ENCODE results near the gene MBOAT2.

The MBOAT2 gene

DNA sequence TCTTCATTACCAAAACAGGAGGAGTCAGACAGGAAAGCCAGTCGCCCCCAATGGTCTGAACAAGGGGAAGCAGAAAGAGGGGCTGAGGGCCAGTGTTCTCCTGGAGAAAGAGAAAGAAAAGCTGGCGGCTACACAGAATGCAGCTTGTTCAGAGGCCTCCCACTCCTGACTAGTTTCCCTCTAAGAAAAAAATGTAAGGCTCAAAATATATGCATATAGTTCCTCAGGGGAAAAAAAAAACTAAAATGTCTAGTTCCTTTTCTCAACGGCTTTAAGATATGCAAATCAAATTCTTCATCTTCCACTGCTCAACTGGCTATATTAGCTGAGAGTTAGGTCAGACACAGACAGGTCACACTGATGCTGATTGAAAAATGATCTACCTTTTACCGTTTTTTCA, 18.6 kb downstream of the MBOAT2 start:
- H3K79me1 ChIP-seq (ENCODE audit: low read depth, low read length): no peaks in the 10 kb centered on the region
- H3K18ac ChIP-seq (ENCODE audit: low read length): no peak overlapping the region
- DNase-seq (ENCODE audit: low spot score): no peak
- H3K27ac ChIP-seq (replicated peaks; ENCODE audit: low read length): no peak overlapping the region
- no peak overlapping the region for H2BK120ac ChIP-seq (ENCODE audit: low read depth, low read length)
- no CpG with 5 or more reads among the region's 4 CpGs for WGBS, 2 donors (ENCODE audit: extremely low coverage in 2 of 2, insufficient read length in 2 of 2, insufficient replicate concordance in 1 of 2)
- no peak overlapping the region for H3K4ac ChIP-seq (ENCODE audit: low read length)
- H3K27me3 ChIP-seq (ENCODE audit: control insufficient read depth in 3 of 3, insufficient read depth in 3 of 3, low read depth in 1 of 3, low read length in 3 of 3): no peaks in the 10 kb centered on the region
- no peak overlapping the region for H4K91ac ChIP-seq (ENCODE audit: low read depth, low read length, poor library complexity)
- peaks cover 4 to 13% of the 10 kb centered on the region in 2 donors for H3K4me1 ChIP-seq (ENCODE audit: control insufficient read depth in 2 of 2, insufficient read depth in 1 of 2, low read depth in 1 of 2, low read length in 2 of 2)
- H2AFZ ChIP-seq (ENCODE audit: low read length): peak overlapping the region; percentile 56
- no peak overlapping the region for H2BK15ac ChIP-seq (ENCODE audit: low read length)
- H3K4me3 ChIP-seq (ENCODE audit: low read length in 2 of 2): peak overlapping the region in 1 of 2 donors; percentile 18
- H3K4me2 ChIP-seq (ENCODE audit: insufficient read depth, low read length, poor library complexity, severe bottlenecking): no peak overlapping the region
- H3K9ac ChIP-seq (ENCODE audit: low read depth, low read length, poor library complexity): no peak overlapping the region
- no peak overlapping the region for H2BK12ac ChIP-seq (ENCODE audit: low read length)
- H3K23ac ChIP-seq (ENCODE audit: low read depth, low read length, poor library complexity): no peak overlapping the region
- H4K8ac ChIP-seq (ENCODE audit: low read depth, low read length): no peak overlapping the region
- H2AK5ac ChIP-seq (ENCODE audit: low read depth, low read length): no peak overlapping the region
- H3K36me3 ChIP-seq (replicated peaks in 1 of 2; ENCODE audit: control insufficient read depth in 2 of 2, insufficient read depth in 2 of 2, low read length in 2 of 2): no peaks in the 10 kb centered on the region
- no peak overlapping the region for H3K14ac ChIP-seq (ENCODE audit: low read length)
- H3K9me3 ChIP-seq (replicated peaks in 1 of 2; ENCODE audit: control insufficient read depth in 2 of 2, insufficient read depth in 1 of 2, low read depth in 1 of 2, low read length in 2 of 2): peaks cover 0 to 3% of the 10 kb centered on the region in 2 donors
- H2BK5ac ChIP-seq (ENCODE audit: low read length): no peak overlapping the region

DNA sequence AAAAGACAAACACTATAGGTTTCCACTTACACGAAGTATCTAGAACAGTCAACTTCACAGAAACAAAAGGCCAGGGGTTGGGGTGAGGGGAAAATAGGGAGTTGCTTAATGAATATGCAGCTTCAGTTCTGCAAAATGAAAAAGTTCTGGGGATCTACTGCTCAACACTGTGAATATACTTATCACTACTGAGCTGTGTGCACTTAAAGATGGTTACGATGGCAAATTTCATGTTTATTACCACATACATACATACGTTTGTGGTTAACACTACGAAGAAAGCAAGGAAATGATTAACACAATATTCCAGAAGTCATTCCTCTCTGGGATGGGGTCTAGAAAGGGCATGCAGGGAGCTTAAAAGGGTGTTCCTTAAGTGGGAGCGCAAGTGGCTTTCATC, 19.3 kb downstream of the MBOAT2 start:
- H3K9ac ChIP-seq (ENCODE audit: low read depth, low read length, poor library complexity): no peak overlapping the region

DNA sequence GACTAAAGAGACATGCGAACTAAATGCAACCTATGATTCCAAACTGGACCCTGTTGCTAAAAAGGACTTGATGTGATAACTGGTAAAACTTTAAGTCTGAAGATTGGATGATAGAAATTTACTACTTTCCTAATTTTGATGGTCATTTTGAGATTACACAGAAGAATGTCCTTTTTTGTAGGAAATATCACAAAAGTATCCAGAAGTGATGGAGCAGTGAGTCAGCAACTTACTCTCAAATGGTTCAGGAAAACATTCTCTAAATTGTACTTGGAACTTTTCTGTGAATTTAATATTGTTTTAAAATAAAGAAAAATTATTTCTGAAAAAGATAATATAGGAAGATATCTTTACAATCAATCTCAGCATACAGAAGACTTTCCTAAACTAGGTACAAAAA, 19.9 kb downstream of the MBOAT2 start:
- Histone ChIP-seq H3K14ac (ENCODE audit: low read length) (no peak overlapping the region), H3K4me3 (ENCODE audit: low read length in 2 of 2) (no peak overlapping the region), H2AFZ (ENCODE audit: low read length) (no peak overlapping the region), H4K8ac (ENCODE audit: low read depth, low read length) (no peak overlapping the region), H2BK12ac (ENCODE audit: low read length) (no peak overlapping the region), H3K9ac (ENCODE audit: low read depth, low read length, poor library complexity) (no peak overlapping the region), H3K27me3 (ENCODE audit: control insufficient read depth in 3 of 3, insufficient read depth in 3 of 3, low read depth in 1 of 3, low read length in 3 of 3) (no peaks in the 10 kb centered on the region), H2AK5ac (ENCODE audit: low read depth, low read length) (no peak overlapping the region), H3K4me2 (ENCODE audit: insufficient read depth, low read length, poor library complexity, severe bottlenecking) (no peak overlapping the region), H3K23ac (ENCODE audit: low read depth, low read length, poor library complexity) (no peak overlapping the region), H3K79me1 (ENCODE audit: low read depth, low read length) (no peaks in the 10 kb centered on the region), H3K4me1 (ENCODE audit: control insufficient read depth in 2 of 2, insufficient read depth in 1 of 2, low read depth in 1 of 2, low read length in 2 of 2) (peaks cover 4 to 13% of the 10 kb centered on the region in 2 donors), H4K91ac (ENCODE audit: low read depth, low read length, poor library complexity) (no peak overlapping the region), H3K18ac (ENCODE audit: low read length) (no peak overlapping the region), H3K4ac (ENCODE audit: low read length) (no peak overlapping the region), H3K36me3 (replicated peaks in 1 of 2; ENCODE audit: control insufficient read depth in 2 of 2, insufficient read depth in 2 of 2, low read length in 2 of 2) (no peaks in the 10 kb centered on the region), H3K9me3 (replicated peaks in 1 of 2; ENCODE audit: control insufficient read depth in 2 of 2, insufficient read depth in 1 of 2, low read depth in 1 of 2, low read length in 2 of 2) (peaks cover 0 to 3% of the 10 kb centered on the region in 2 donors), H3K27ac (replicated peaks; ENCODE audit: low read length) (no peak overlapping the region), H2BK5ac (ENCODE audit: low read length) (no peak overlapping the region), H2BK120ac (ENCODE audit: low read depth, low read length) (no peak overlapping the region), H2BK15ac (ENCODE audit: low read length) (no peak overlapping the region)
- DNase-seq (ENCODE audit: low spot score): no peak
- no CpG with 5 or more reads among the region's 1 CpG for WGBS, 2 donors (ENCODE audit: extremely low coverage in 2 of 2, insufficient read length in 2 of 2, insufficient replicate concordance in 1 of 2)

More for the DNA sequence above, 19.3 kb downstream of the MBOAT2 start:
- WGBS, 2 donors (ENCODE audit: extremely low coverage in 2 of 2, insufficient read length in 2 of 2, insufficient replicate concordance in 1 of 2): no CpG with 5 or more reads among the region's 5 CpGs
- no peak overlapping the region for H3K18ac ChIP-seq (ENCODE audit: low read length)
- H4K91ac ChIP-seq (ENCODE audit: low read depth, low read length, poor library complexity): no peak overlapping the region
- H3K23ac ChIP-seq (ENCODE audit: low read depth, low read length, poor library complexity): no peak overlapping the region
- no peaks in the 10 kb centered on the region for H3K36me3 ChIP-seq (replicated peaks in 1 of 2; ENCODE audit: control insufficient read depth in 2 of 2, insufficient read depth in 2 of 2, low read length in 2 of 2)
- no peaks in the 10 kb centered on the region for H3K27me3 ChIP-seq (ENCODE audit: control insufficient read depth in 3 of 3, insufficient read depth in 3 of 3, low read depth in 1 of 3, low read length in 3 of 3)
- no peak overlapping the region for H3K4me2 ChIP-seq (ENCODE audit: insufficient read depth, low read length, poor library complexity, severe bottlenecking)
- H3K4me3 ChIP-seq (ENCODE audit: low read length in 2 of 2): no peak overlapping the region
- H2BK12ac ChIP-seq (ENCODE audit: low read length): no peak overlapping the region
- no peak for DNase-seq (ENCODE audit: low spot score)
- no peak overlapping the region for H2BK15ac ChIP-seq (ENCODE audit: low read length)
- H3K4me1 ChIP-seq (ENCODE audit: control insufficient read depth in 2 of 2, insufficient read depth in 1 of 2, low read depth in 1 of 2, low read length in 2 of 2): peaks cover 4 to 13% of the 10 kb centered on the region in 2 donors
- H3K79me1 ChIP-seq (ENCODE audit: low read depth, low read length): no peaks in the 10 kb centered on the region
- H3K27ac ChIP-seq (replicated peaks; ENCODE audit: low read length): no peak overlapping the region
- no peak overlapping the region for H2AK5ac ChIP-seq (ENCODE audit: low read depth, low read length)
- H2BK5ac ChIP-seq (ENCODE audit: low read length): no peak overlapping the region
- peaks cover 0 to 3% of the 10 kb centered on the region in 2 donors for H3K9me3 ChIP-seq (replicated peaks in 1 of 2; ENCODE audit: control insufficient read depth in 2 of 2, insufficient read depth in 1 of 2, low read depth in 1 of 2, low read length in 2 of 2)
- H3K4ac ChIP-seq (ENCODE audit: low read length): no peak overlapping the region
- H2BK120ac ChIP-seq (ENCODE audit: low read depth, low read length): no peak overlapping the region
- H2AFZ ChIP-seq (ENCODE audit: low read length): no peak overlapping the region
- no peak overlapping the region for H3K14ac ChIP-seq (ENCODE audit: low read length)
- no peak overlapping the region for H4K8ac ChIP-seq (ENCODE audit: low read depth, low read length)

DNA sequence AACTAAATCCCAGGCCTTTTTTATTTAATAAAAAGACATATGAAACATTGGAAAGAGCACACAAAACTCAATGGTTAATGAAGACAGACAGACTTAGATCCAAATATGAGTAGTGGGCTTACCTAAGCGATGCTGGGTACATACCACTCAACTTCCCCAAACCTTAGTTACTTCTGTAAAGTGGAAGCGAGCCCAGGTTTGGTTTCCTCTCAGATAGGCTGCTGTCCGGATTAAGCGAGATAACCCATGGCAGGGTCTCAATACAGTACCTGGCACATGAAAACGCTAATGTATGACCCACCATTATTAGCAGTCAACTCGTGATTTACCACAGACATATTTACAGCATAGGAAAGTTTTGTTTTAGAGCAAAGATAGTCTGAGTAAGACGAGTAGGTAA, 21.6 kb downstream of the MBOAT2 start:
- Histone ChIP-seq H3K36me3 (replicated peaks in 1 of 2; ENCODE audit: control insufficient read depth in 2 of 2, insufficient read depth in 2 of 2, low read length in 2 of 2) (no peaks in the 10 kb centered on the region), H3K9me3 (replicated peaks in 1 of 2; ENCODE audit: control insufficient read depth in 2 of 2, insufficient read depth in 1 of 2, low read depth in 1 of 2, low read length in 2 of 2) (peaks cover 0 to 3% of the 10 kb centered on the region in 2 donors), H3K4me2 (ENCODE audit: insufficient read depth, low read length, poor library complexity, severe bottlenecking) (no peak overlapping the region), H2BK5ac (ENCODE audit: low read length) (no peak overlapping the region), H4K91ac (ENCODE audit: low read depth, low read length, poor library complexity) (no peak overlapping the region), H3K4me1 (ENCODE audit: control insufficient read depth in 2 of 2, insufficient read depth in 1 of 2, low read depth in 1 of 2, low read length in 2 of 2) (peaks cover 4 to 13% of the 10 kb centered on the region in 2 donors), H3K18ac (ENCODE audit: low read length) (no peak overlapping the region), H3K4ac (ENCODE audit: low read length) (no peak overlapping the region), H3K4me3 (ENCODE audit: low read length in 2 of 2) (no peak overlapping the region), H4K8ac (ENCODE audit: low read depth, low read length) (no peak overlapping the region), H3K23ac (ENCODE audit: low read depth, low read length, poor library complexity) (no peak overlapping the region), H3K14ac (ENCODE audit: low read length) (no peak overlapping the region), H2BK120ac (ENCODE audit: low read depth, low read length) (no peak overlapping the region), H3K27ac (replicated peaks; ENCODE audit: low read length) (no peak overlapping the region), H2AK5ac (ENCODE audit: low read depth, low read length) (no peak overlapping the region), H2BK15ac (ENCODE audit: low read length) (no peak overlapping the region), H3K9ac (ENCODE audit: low read depth, low read length, poor library complexity) (no peak overlapping the region), H3K79me1 (ENCODE audit: low read depth, low read length) (no peaks in the 10 kb centered on the region), H2BK12ac (ENCODE audit: low read length) (no peak overlapping the region), H3K27me3 (ENCODE audit: control insufficient read depth in 3 of 3, insufficient read depth in 3 of 3, low read depth in 1 of 3, low read length in 3 of 3) (no peaks in the 10 kb centered on the region), H2AFZ (ENCODE audit: low read length) (no peak overlapping the region)
- WGBS, 2 donors (ENCODE audit: extremely low coverage in 2 of 2, insufficient read length in 2 of 2, insufficient replicate concordance in 1 of 2): no CpG with 5 or more reads among the region's 7 CpGs
- no peak for DNase-seq (ENCODE audit: low spot score)

All from neuronal stem cell (in vitro differentiated cells).